Left cardiac atrium (tissue), 4 donors: Measurements from ENCODE around the gene SIN3B. TPM values are rescaled to one million over a fixed set of nuclear protein-coding genes. Genes with fewer than 3 reads are reported as not detected.
A peak's percentile ranks its signal among the peaks of the same experiment; 100 is the strongest.

Source experiments
- ATAC-seq, 2 donors: fragments of 200-7000 bp; cut with Tn5 transposase; one replicate each; pipeline ENCODE4 v1.9.1; 2020; ENCODE audit warnings: mild to moderate bottlenecking in 2 of 2, moderate library complexity in 2 of 2
- DNase-seq: peaks from one replicate; pipeline ENCODE4 v3.0.0-alpha.2; 2020
- intact Hi-C, 2 donors: fragments of 100-400 bp; cut with DNase I; formaldehyde crosslinking; loops; one replicate each; pipeline versions ENCODE4 v1.14.1 to v1.15.1; 2022 to 2023
- total RNA-seq, 2 donors: library from RNA; stranded (reverse); fragmentation: NEBNext Ultra II Directional; extraction: Animal tissue kit (Norgen Biotek cat#: 25700); gene quantifications; one replicate each; pipeline ENCODE4 v1.2.1, GENCODE V29; 2021
- donor health status: DM: no; HTN: yes; CAD: no.
- donor health status: DM: no; HTN: yes; CAD: no; lungs with severe emphysema.
- donor health status: DM: yes; HTN: yes; CAD: no.
- donor health status: Dilated cardiomyopathy.

SIN3B gene
- total RNA-seq, 2 donors from 2014 or later: 23.7 to 33.0 TPM

DNA sequence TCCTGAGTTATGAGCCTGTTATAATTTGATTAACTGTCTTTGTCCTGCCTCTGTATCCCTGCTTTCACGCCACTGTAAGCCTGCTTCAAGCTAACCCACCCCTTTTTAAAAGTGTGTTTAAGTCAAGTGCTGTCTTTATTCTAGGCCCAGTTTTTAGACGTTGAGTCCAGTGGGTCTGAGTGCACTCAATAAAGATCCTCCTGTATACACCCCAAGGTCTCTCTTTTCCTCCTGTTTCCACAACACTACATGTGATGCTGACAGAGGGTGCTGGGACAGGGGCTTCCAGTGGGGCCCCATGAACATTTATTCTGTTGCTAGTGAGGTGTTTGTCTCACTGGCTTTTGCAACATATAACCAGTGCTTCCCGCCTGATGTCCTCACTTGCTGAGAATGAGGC, 52.9 kb downstream of the SIN3B start:
- ATAC-seq: no peak
- intact Hi-C loops: no loop called here
- DNase-seq: no peak

DNA sequence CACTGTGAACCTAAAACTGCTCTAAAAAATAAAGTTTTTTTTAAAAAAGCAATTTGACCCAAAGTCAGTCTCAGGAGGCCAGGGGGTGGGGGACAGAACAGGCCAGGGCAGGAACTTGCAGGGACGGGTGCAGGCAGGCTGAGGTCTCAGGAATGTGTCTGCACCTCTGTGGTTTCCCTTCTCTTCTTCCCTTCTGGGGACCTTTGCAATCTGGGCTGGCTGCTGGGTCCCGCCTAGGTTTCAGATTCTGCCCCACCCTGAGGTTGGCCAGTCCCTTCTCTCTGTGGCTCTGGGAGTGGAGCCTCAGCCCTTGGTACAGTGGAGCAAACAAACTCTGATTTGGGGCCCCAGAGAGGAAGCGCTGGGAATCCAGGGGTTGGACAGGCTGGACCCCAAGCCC, 54.3 kb downstream of the SIN3B start:
- ATAC-seq (no peak), DNase-seq (no peak)
- intact Hi-C loops: no loop called here

DNA sequence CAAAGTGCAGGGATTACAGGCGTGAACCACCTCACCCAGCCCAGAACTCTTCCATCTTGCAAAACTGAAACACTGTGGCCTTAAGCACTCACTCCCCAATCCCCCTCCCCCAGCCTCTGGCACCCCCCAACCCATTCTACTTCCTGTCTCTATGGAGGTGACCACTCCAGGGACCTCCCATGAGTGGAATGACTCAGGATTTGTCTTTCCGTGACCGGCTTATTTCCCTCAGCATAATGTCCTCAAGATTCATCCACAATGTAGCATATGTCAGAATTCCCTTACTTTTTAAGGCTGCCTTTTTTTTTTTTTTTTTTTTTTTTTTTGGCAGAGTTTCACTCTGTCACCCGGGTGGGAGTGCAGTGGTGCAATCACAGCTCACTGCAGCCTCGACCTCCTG, 56.0 kb downstream of the SIN3B start:
- intact Hi-C loops: no loop called here
- no peak for ATAC-seq
- no peak for DNase-seq

DNA sequence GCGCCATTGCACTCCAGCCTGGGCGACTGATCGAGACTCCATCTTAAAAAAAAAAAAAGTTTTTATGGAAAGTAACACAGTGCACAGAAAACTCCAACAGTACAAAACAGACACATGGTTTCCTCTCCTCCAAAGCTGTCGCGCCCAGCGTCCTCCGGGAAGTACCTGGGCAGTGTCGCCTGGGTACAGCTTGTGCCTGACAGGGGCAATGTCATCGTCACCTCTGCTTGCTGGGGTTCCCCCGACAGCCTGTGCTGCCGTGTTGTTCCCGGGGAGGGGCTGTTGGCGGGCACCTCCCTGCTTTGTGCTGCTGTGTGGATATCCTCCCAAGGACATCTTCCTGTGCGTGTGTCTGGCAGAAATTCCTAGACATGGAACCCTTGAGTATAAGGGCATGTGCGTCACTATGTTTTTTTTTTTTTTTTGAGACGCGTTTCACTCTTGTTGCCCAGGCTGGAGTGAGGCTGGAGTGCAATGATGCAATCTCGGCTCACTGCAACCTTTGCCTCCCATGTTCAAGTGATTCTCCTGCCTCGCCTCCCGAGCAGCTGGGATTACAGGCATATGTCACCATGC, 57.2 kb downstream of the SIN3B start:
- DNase-seq (peak; percentile 86), ATAC-seq (peak; percentile 35 to 67)
- intact Hi-C loops: no loop called here

DNA sequence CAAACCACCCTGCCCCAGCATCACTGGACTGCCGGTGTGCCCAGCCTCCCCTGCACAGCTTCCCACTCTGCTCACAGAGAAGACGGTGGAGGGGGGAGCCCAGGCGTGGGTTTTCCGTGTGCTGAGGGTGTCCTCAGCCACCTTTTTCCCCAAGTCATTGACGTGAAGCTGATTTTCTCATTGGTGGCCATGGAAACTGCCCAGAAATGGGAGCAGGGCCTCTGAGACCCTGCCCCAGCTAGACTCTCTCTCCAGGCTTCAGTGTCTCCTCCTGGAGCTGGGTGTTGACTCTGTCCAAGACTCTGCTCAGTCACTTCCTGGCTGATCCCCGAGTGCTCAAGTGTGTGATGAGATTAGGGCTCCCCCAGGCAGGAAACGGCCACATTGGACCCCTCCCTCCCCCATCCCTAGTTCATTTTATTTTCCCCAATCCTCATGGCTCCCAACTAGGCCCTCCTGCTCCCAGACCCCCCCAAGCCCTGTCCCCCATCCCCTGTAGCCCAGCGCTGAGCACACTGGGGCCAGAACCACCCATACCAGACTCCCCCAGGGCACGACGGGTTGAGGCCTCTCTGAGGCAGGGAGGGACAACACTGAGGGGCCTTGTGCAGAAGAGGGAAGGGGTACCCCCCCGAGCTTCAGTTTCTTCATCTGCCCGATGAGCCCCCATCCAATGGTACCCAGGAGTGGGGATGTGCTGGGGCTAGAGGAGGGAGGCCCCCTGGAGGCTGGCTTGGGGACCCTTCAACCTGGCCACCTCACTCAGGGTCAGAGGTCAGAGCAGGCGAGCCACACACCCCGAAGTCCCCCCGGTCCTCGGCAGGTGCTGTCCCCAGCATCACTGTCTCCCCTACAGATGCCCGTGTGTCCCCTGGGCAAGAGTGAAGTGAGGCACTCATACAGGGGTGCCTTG, 58.4 kb downstream of the SIN3B start:
- ATAC-seq (no peak), DNase-seq (no peak)
- intact Hi-C loops: no loop called here

DNA sequence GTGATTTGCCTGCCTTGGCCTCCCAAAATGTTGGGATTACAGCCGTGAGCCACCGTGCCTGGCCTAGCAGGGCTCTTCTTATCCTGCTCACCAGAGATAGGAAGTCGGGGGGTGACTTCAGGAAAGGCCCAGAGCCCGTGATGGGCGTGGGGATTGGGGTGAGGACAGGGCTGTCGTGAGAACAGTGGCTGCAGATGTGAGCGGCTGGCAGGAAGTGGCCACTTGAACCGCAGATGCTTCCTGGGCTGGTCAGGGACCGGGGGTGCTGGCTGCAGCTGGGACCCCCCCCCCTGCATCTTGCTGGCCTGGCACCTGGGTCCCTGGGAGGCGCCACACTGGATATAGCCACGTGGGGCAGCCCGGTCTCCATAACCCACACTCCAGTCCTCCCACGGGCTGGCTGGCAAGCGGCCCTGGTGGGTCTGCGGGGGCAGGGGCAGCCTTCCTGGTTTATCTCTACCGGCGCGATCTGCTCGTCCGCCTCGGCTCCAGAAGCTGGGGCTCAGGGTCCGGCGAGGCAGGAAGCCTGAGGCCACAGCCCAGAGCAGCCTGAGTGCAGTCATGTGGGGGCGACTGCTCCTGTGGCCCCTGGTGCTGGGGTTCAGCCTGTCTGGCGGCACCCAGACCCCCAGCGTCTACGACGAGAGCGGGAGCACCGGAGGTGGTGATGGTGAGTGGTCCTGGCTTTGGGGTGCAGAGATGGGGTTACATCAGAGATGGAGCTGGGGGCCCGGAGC, 59.6 kb downstream of the SIN3B start, which contains the start of gene F2RL3:
Gene F2RL3 (plus strand): TSS at position 371 of the 737 bp plus-strand sequence. CDS start 191 bp downstream, at position 562.
- peak; percentile 72 for DNase-seq
- peak; percentile 35 to 42 for ATAC-seq
- intact Hi-C loops: no loop called here

DNA sequence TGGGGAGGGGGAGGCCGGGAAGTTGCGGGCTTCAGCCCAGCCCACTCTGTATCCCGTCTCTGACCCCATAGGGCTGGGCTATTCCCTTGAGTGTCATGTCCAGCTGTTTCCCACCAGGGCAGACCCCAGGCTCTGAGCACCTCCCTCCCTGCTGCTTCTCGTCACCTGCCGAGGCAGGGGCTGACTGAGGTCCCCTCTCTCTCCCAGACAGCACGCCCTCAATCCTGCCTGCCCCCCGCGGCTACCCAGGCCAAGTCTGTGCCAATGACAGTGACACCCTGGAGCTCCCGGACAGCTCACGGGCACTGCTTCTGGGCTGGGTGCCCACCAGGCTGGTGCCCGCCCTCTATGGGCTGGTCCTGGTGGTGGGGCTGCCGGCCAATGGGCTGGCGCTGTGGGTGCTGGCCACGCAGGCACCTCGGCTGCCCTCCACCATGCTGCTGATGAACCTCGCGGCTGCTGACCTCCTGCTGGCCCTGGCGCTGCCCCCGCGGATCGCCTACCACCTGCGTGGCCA, 60.2 kb downstream of the SIN3B start:
- peak; percentile 70 to 78 for ATAC-seq
- intact Hi-C loops: no loop called here
- peak; percentile 64 for DNase-seq

DNA sequence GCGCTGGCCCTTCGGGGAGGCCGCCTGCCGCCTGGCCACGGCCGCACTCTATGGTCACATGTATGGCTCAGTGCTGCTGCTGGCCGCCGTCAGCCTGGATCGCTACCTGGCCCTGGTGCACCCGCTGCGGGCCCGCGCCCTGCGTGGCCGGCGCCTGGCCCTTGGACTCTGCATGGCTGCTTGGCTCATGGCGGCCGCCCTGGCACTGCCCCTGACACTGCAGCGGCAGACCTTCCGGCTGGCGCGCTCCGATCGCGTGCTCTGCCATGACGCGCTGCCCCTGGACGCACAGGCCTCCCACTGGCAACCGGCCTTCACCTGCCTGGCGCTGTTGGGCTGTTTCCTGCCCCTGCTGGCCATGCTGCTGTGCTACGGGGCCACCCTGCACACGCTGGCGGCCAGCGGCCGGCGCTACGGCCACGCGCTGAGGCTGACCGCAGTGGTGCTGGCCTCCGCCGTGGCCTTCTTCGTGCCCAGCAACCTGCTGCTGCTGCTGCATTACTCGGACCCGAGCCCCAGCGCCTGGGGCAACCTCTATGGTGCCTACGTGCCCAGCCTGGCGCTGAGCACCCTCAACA, 60.8 kb downstream of the SIN3B start:
- intact Hi-C loops: no loop called here
- peak in 1 of 2 donors; percentile 1 for ATAC-seq
- DNase-seq: no peak

DNA sequence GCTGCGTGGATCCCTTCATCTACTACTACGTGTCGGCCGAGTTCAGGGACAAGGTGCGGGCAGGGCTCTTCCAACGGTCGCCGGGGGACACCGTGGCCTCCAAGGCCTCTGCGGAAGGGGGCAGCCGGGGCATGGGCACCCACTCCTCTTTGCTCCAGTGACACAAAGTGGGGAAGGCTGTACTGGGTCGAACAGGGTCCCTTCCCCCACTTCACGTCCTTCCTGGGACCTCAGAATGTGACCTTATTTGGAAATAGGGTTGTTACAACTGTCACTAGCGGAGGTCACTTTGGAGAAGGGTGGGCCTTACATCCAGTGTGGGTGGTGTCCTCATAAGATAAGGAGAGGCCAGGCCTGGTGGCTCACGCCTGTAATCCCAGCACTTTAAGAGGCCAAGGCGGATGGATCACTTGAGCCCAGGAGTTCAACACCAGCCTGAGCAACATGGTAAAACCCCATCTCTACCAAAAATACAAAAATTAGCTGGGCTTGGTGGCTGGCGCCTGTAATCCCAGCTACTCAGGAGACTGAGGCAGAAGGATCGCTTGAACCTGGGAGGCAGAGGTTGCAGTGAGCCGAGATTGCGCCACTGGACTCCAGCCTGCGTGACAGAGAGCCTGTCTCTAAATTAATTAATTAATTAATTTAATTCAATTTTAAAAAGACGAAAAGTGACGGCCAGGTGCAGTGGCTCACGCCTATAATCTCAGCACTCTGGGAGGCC, 61.4 kb downstream of the SIN3B start:
- DNase-seq (no peak), ATAC-seq (no peak)
- intact Hi-C loops: no loop called here

DNA sequence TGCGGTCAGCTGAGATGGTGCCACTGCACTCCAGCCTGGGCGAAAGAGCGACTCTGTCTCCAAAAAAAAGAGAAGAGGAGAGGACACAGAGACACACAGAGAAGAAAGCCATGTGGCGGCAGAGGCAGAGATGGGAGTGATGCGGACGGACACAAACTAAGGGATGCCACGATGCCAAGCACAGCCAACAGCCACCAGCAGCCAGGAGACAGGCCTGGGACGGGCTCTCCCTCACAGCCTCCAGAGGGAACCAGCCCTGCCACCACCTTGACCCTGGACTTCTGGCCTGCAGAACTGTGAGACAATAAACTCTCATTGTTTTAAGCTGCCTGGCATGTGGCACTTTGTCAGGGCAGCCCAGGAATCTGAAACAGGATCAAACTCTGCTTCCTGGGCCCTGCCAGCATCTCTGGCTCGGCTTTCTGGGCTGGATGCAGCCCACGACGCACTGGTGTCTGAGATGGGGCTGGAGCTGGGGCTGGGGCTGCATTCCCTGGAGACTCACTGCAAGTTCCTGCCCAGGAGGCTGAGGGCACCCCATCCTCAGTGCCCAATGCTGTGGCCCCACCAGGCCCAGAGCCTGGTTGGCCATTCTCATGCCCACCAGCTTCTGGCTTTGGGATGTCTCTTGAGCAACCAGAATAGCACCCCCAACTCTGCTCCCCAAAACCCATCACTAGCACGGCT, 62.6 kb downstream of the SIN3B start:
- DNase-seq (no peak), ATAC-seq (no peak)
- intact Hi-C loops: no loop called here

DNA sequence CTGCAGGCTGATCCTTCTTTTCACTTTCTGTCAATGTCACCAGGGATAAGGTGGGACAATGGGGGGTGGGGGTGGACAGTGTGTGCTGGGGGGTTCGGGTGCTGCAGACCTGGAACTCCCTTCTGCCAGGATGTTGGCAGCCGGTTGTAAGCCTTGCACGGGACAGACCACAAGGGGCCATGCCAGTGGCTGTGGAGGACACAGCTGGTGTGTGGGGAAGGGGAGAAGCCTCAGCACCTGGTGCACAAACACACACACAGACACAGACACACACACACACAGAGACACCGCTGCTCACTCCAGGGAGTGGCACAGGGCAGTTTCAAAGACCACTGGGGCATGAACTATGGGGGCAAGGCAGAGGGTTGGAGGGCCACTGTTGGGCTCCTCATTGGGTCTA, 63.2 kb downstream of the SIN3B start:
- intact Hi-C loops: no loop called here
- ATAC-seq (no peak), DNase-seq (no peak)

DNA sequence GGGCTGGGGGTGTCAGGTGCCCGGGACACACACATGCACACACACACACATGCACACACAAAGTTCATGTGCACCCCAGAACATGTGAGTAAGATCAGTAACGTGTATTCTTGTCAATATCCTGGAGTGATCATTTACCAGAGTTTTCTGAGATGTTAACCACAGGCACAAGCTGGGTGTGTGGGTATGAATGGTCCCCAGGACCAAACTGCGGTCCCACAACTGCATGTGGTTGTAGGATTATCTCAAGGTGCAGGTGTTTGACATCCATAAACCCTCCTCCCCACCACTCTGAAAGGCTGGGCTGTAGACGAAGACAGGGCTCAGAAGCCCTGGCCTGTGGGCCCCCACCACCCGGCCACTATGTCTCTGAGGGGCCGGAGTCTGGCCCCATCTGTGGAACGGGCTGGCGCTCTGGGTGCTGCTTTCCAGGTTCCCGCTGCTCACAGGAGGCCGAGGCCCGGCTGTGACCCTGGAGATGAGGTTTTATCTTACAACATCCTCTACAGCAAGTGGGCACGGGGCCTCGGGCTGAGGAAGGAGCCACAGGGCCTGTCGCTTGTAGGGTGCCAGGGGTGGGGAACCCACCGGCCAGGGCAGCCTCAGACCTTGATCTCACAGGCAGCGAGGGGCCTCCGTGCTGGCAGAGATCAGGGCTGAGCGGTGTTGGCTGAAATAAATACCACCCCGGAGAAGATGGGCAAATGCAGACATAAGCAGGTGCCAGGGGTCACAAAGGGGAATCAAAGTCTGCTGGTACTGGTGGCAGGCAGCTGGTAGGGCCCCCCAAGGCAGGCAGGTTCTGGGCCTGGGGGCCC, 63.9 kb downstream of the SIN3B start:
- DNase-seq: no peak
- intact Hi-C loops: no loop called here
- no peak for ATAC-seq

DNA sequence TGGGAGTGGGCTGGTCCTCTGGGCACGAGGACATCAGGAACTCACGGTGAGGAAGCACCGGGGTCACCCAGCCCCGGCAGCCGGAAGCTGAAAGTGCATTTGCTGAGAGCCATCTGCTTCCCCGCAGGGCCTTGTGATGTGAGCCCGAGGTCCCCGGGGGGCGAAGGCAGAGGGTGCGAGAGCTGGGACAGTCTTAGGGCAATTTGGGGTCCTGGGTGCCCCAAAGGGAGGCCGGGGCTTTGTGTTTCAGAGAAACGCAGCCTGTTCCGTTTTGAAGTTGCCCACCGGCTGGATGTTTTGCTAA, 64.4 kb downstream of the SIN3B start:
- DNase-seq (no peak), ATAC-seq (no peak)
- intact Hi-C loops: no loop called here

DNA sequence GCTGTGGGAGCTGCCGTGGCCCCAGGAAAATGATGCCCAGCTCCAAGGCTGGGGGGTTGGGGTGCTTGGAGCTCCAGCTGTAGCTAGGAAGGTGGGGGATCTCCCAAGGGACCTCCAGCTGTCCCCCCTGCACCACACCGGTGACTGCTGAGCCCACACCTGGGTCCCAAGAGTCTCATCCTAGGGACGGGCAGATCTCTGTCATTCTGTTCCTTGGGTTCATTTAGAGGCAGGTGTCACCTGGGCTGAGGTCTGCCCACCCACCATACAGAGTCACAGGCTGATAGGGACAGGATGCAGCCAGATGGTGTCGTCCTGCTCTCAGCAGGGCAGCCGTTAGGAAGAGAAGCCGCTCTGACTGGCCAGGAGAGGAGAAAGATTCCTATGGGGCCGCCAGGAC, 64.9 kb downstream of the SIN3B start:
- intact Hi-C loops: no loop called here
- ATAC-seq: no peak
- no peak for DNase-seq

DNA sequence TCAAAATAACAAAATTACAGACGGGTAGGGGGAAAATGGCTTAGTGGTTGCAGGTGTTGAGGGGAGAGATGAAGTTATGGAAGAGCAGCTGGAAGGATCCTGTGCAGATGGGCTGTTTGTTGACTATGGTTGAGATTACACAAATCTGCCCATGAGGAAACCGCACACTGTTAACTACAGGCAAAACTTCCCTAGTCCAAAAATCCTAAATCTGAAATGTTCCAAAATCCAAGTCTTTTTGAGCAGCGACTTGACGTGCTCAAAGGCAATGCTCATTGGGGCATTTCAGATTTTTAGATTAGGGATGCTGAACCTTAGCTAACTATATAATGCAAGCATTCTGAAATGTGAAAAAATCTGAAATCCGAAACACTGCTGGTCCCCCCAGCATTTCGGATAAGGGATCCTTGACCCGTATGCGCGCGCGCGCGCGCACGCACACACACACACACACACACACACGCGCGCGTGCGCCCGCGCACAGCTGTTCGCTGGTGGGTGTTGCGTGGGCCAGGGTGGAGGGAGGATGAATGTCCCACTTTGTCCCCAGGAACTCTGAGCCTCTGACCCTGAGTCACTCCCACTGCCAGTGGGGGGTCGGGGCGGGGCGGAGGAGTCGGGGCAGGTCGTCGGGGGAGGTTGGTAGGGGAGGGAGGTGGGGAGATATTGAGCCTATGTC, 66.4 kb downstream of the SIN3B start:
- DNase-seq: no peak
- intact Hi-C loops: loop anchor here in 1 of 2 donors (5.0 kb wide), 1 partner anchor 123 kb away; no protein-coding TSS in a partner anchor

DNA sequence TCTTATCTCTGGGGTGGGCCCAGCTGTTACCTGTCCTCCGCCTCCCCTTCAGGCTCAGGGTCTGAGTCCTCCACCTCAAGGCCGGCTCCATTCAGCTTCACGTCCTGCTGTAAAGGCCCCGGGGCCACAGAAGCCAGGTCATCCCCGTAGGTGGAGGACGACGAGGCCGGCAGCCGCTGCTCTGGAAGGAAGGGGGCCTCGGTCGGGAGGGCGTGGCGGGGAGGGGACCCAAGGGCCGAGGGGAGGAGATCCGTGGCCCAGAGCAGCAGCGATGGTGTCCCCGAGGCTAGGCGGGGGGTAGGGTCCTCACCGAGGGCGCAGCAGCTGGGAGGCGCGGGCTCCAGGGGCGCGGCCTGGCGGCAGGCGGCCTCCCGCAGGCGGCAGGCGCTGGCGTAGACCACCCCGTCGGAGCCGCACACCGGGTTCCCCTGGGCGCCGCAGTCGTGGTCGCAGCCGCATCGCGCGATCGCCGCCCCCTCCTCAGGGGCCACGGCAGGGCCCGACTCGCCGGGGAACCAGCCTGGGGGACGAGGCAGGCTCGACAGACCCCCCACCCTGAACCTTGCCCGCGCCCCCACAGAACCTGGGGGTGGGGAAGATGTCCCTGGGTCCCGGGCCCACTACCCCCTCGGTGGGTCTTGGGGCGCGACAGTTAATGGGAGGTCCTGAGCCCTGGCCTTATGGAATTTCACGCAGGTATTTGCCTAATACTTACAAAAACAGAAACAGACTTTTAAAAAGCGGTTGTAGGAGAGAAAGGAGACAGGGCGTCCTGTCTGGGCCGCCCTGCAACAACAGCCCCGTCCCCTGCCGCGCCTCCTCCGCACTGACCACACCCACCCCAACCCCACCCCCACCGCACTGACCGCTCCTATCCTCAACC, 67.2 kb downstream of the SIN3B start:
- DNase-seq (no peak), ATAC-seq (peak in 1 of 2 donors; percentile 0)
- intact Hi-C loops: loop anchor here in 1 of 2 donors (5.0 kb wide), 1 partner anchor 124 kb away; no protein-coding TSS in a partner anchor

More for the DNA sequence above, 66.4 kb downstream of the SIN3B start:
- ATAC-seq: no peak
